GM21447 (cell line): ENCODE data around the gene ZKSCAN7.
"Not testable (repeated sequence)": the region's sequence is repeated elsewhere in the genome, so short reads cannot be mapped to it uniquely, and the experiment has no call there.

ENCODE experiments used
- ATAC-seq: cut with Tn5 transposase; IDR thresholded peaks from one replicate; pipeline ENCODE4 v1.9.1; 2021; ENCODE audit not compliant: unreplicated experiment

The ZKSCAN7 gene

DNA sequence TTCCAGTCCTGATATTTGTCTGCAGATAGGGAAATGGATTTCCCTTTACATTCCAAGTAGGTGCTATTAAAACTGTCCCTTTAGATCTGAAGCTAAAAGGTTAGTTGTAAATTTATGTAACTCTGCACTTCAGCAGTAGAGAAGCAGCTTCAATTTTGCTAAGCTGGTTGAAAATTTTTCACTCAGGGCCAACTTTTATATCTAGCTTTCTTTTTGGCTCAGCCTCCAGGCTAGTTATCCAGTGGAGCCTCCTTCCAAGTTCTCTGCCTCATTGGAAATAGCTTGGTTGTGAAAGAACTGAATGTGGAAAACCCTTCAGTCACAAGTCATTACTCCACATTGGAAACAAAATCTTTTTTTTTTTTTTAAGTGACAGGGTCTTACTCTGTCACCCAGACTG, 21.6 kb downstream of the ZKSCAN7 start:
- ATAC-seq: no peak

DNA sequence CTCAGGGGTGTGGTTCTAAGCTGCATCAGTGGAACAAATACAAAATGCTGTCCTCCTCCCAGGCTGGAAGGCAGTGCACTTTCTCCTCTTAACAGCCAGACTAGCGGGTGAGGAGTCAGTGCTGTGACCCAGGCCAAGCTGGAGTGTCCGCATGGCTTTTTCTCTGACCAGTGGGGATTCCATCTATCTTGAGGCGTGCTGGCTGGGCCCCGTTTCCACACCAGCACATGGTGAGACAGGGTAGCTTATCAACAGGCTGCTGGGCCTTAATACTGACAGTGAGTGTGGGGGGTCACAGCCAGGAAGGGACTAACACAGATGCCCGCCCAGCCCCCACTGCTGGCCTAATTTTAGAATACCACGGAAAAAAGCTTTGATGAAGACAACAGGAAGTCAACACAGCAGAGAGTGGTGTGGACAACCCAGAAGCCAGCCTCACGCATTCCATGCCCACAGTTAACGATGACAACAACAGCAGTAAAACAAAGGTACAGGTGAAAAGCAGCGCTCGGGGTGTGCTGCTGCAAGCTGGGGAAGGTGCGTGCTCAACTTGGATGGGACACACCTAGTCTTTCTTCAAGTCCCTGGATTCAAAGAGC, 22.5 kb downstream of the ZKSCAN7 start:
- not testable (repeated sequence) for ATAC-seq

DNA sequence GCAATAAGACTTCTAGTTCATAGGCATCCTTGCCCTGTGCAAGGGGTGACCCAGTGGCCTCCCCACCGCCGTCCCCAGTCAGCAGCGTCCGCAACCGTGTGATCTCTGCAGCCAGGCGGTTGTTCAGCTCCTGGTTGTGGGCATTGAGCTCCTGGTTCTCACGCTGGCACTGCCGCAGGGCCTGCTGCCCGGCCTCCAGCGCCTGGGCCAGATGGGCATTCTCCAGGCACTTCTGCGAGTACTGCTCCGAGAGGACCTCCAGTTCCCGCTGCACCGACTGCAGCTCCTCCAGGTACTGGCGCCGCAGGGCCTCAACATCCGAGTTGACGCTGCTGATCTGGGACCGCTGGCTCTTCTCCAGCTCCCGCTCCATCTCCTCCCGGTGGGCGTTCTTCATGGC, 23.3 kb downstream of the ZKSCAN7 start:
- not testable (repeated sequence) for ATAC-seq

DNA sequence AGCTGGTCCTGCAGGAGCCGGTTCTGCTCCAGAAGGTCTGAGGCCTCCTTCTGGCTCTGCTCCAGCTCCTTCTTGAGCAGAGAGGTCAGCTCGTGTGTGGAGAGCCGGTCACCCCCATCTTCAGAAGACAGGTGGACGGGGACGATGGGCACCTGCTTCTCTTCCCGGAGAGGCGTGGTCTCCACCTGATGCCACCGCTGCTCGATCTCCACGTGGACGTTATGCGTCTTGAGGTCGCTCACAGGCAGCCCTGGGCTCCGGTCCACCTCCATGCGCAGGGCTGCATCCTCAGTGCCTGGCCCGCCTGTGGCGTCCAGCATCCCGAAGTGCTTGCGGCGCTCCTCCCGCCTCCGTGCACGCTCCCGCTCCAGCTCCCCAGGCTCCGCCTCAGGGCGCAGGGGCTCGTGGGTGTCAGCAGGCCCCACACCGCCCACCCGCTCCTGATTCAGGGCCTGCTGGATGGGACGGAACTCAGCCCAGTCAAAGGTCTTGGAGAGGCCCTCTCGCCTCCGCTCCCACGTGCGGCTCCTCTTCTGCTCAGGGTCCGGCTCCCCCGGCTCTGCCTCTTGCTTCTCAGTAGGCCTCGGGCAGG, 24.0 kb downstream of the ZKSCAN7 start:
- ATAC-seq: not testable (repeated sequence)

DNA sequence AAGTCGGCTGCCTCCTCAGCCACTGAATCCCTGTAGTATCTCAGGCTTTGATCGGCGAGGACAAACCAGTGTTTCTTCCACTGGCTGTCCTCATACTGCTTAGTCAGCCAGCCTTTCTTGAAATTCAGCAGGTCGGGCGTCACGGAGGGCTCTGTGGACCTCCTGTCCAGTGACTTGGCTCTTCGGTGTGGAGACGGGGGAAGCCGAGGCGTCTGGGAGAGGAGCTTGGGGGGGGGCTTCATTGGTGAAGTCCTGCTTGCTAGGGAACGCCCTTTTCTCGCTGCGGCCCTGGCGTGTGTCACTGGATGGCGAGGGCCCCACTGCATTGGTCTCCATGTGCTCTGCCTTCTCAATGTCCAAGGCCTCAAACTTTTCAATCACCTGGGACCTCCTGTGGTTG, 24.8 kb downstream of the ZKSCAN7 start:
- ATAC-seq: not testable (repeated sequence)

DNA sequence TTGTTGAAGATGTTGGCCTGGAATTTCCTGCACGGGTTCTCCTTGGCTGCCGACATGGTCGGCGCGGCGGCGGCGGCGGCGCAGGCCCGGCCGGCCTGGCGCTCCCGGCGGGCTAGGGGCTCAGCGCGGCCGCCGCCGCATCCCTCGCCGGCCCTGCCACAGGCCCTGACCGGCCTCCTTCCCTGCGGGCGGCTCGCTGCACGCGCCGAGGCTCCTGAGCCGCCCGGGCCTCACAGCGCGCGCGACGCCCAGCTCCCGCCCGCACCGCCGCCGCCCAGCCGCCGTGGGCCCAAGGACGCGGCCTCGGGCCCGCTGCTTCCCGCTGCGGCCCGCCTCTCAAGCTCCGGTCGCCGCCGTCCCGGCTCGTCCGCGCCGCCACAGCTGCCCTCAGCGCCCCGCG, 26.0 kb downstream of the ZKSCAN7 start:
- ATAC-seq: not testable (repeated sequence)

DNA sequence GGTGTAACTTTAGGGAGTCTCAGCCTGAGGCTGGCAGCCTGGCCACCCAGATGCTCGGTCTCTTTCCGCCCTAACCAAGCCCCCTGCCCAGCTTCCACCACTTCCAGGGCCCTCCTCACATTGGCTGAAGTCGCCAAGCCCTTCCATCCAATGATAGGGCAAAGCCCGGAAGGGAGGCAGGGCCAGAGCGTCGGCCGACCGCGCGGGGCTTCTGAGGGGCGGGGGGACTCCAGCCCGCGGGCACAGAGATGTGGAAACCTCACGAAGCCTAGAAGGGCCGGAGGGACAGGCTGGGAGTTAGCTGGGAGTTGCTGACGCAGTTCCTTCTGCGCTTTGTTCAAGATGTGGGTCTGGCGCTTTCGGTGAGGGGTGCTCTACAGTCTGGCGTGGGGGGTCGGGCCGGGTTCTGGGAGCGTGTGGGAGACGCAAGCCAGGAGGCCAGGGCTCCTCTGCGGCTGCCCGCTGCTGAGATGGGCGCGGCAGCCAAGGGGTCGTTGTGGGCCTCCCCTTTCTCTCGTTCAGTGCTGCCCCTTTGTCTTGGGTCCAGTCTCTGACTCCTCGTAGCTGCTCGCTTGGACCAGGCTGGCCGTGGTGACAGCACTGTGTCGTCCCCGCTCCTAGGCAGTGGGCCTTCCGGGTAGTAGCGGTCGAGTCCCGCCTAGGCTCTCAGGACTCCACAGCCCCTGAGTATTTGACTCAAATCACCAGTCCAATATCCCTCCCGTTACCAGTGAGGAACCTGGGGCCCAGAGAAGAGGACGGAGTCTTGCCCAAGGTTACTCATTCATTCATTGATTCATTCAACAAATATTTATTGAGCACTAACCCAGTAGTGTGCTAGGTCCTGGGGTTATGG, 29.9 kb downstream of the ZKSCAN7 start, which contains the start of gene ZNF660:
TSS of gene ZNF660 (plus strand) at position 319 of the 856 bp plus-strand sequence. CDS start 9,230 bp downstream, outside the sequence.
- no peak for ATAC-seq

DNA sequence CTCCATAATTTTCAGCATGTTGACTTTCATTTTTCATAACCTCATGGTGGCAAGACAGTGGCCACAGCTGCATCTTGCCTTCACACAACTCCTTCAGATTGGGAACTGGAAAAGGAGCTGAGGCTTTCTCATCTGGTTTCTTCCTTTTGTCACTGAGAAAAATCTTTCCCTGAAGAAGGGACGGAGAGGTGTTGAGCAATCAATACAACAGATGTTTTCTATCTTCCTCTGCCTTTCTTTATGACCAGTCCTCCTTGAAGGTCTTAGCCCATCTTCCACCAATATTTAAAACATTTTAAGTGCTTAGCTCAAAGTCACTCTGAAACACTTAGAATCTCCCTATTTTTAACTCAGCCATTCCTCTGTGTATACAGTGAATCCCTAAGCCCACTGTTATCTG, 41.6 kb downstream of the ZKSCAN7 start:
- no peak for ATAC-seq

DNA sequence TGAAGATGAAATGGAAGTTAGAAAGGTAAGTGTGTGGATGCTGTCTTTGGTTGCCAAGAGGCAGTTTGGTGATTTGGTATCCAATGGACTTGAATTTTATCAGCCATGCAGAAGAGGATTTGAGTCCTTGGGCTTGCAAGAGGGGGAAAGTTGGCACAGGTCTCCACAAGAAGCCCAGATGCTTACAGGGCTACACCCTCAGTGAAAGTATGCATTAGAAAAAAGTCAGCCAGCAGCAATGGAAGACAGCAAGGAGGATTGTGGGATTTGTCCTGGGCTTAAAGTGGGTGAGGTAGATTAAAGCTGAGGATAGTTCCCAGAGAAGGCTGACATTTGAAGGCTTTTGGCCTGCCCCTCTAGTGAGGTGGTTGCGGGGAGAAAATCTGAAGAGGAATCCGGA, 46.8 kb downstream of the ZKSCAN7 start:
- ATAC-seq: no peak

DNA sequence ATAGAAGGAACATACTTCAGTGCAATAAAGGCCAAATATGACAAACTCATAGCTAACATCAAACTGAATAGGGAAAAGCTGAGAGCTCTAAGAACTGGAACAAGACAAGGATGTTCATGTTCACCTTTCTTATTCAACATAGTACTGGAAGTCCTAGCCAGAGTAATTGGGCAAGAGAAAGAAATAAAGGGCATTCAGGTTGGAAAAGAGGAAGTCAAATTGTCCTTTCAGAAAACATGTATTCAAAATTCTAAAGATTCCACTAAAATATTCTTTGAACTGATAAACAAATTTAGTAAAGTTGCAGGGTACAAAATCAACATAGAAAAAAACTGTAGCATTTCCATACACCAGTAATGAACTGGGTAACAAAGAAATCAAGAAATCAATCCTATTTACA, 57.7 kb downstream of the ZKSCAN7 start:
- no peak for ATAC-seq
